HG03354 (cell line): ENCODE results near the gene ST3GAL3.
"Not testable (repeated sequence)": the region's sequence is repeated elsewhere in the genome, so short reads cannot be mapped to it uniquely, and the experiment has no call there.

ENCODE experiments used
- ATAC-seq: cut with Tn5 transposase; IDR thresholded peaks from one replicate; pipeline ENCODE4 v1.9.1; 2021; ENCODE audit warnings: mild to moderate bottlenecking; ENCODE audit not compliant: unreplicated experiment, poor library complexity, severe bottlenecking

The ST3GAL3 gene

GRCh38 chr1:43806183-43806582, 98.8 kb downstream of the ST3GAL3 start:
- no peak for ATAC-seq

- ATAC-seq = no peak
Observed at GRCh38 chr1:43809097-43809673, 101.8 kb downstream of the ST3GAL3 start.

GRCh38 chr1:43812579-43812978, 105.2 kb downstream of the ST3GAL3 start:
- no peak for ATAC-seq

- no peak for ATAC-seq
Observed at GRCh38 chr1:43814401-43814800, 107.1 kb downstream of the ST3GAL3 start.

GRCh38 chr1:43817304-43817939, 110.1 kb downstream of the ST3GAL3 start:
- no peak for ATAC-seq

GRCh38 chr1:43818691-43819090, 111.4 kb downstream of the ST3GAL3 start:
- no peak for ATAC-seq

- ATAC-seq = no peak
Observed at GRCh38 chr1:43819357-43819756, 112.0 kb downstream of the ST3GAL3 start.

- ATAC-seq = no peak
Observed at GRCh38 chr1:43821471-43821870, 114.1 kb downstream of the ST3GAL3 start.

- no peak for ATAC-seq
Observed at GRCh38 chr1:43822040-43822690, 114.8 kb downstream of the ST3GAL3 start.

- ATAC-seq = no peak
Observed at GRCh38 chr1:43824795-43825194, 117.5 kb downstream of the ST3GAL3 start.

GRCh38 chr1:43828574-43828973, 121.2 kb downstream of the ST3GAL3 start:
- no peak for ATAC-seq

- no peak for ATAC-seq
Observed at GRCh38 chr1:43830802-43831201, 123.5 kb downstream of the ST3GAL3 start.

GRCh38 chr1:43831851-43832250, 124.5 kb downstream of the ST3GAL3 start:
- ATAC-seq = no peak

- ATAC-seq = no peak
Observed at GRCh38 chr1:43832255-43832654, 124.9 kb downstream of the ST3GAL3 start.

- ATAC-seq = no peak
Observed at GRCh38 chr1:43832998-43833397, 125.7 kb downstream of the ST3GAL3 start.

GRCh38 chr1:43833902-43834279, 126.6 kb downstream of the ST3GAL3 start:
- not testable (repeated sequence) for ATAC-seq

- no peak for ATAC-seq
Observed at GRCh38 chr1:43834280-43835081, 127.1 kb downstream of the ST3GAL3 start.

GRCh38 chr1:43835082-43836021, 128.0 kb downstream of the ST3GAL3 start:
- no peak for ATAC-seq

GRCh38 chr1:43836267-43836951, 129.1 kb downstream of the ST3GAL3 start:
- ATAC-seq = no peak
